Vagina (tissue), 2 donors: Measurements from ENCODE around the gene SLC39A1.

ENCODE experiments used
- POLR2A ChIP-seq, 2 donors: fragments of 450-650 bp; IDR thresholded peaks; one replicate each; pipeline ENCODE4 v1.6.1; 2017; ENCODE audit warnings: antibody characterized with exemption in 2 of 2, mild to moderate bottlenecking in 2 of 2, moderate library complexity in 2 of 2
- POLR2AphosphoS5 ChIP-seq, 2 donors: sonication (generic); formaldehyde crosslinking; IDR thresholded peaks; one replicate each; pipeline ENCODE4 v1.9.0; 2017; ENCODE audit warnings: antibody characterized with exemption in 2 of 2, mild to moderate bottlenecking in 2 of 2, low read depth in 1 of 2; ENCODE audit not compliant: insufficient read depth in 1 of 2
- TF ChIP-seq, protein P1 (sequence below), 3 experiments: fragments of 450-650 bp in 2 of 3; fragments of 200-600 bp in 1 of 3; sonication (generic) in 1 of 3; IDR thresholded peaks; one replicate each; pipeline ENCODE4 v1.5.1; 2017 to 2019; ENCODE audit warnings: antibody characterized with exemption in 3 of 3, mild to moderate bottlenecking in 2 of 3, moderate library complexity in 2 of 3

- TF ChIP-seq POLR2A (IDR thresholded peaks at IDR 0.05) (peak in 1 of 2 donors; percentile 28), POLR2AphosphoS5 (IDR thresholded peaks at IDR 0.05; ENCODE audit: insufficient read depth in 1 of 2, low read depth in 1 of 2) (no peak)
- TF ChIP-seq, protein P1, sequence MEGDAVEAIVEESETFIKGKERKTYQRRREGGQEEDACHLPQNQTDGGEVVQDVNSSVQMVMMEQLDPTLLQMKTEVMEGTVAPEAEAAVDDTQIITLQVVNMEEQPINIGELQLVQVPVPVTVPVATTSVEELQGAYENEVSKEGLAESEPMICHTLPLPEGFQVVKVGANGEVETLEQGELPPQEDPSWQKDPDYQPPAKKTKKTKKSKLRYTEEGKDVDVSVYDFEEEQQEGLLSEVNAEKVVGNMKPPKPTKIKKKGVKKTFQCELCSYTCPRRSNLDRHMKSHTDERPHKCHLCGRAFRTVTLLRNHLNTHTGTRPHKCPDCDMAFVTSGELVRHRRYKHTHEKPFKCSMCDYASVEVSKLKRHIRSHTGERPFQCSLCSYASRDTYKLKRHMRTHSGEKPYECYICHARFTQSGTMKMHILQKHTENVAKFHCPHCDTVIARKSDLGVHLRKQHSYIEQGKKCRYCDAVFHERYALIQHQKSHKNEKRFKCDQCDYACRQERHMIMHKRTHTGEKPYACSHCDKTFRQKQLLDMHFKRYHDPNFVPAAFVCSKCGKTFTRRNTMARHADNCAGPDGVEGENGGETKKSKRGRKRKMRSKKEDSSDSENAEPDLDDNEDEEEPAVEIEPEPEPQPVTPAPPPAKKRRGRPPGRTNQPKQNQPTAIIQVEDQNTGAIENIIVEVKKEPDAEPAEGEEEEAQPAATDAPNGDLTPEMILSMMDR (IDR thresholded peaks at IDR 0.05) = no peak
These were observed 18.1 kb downstream of the SLC39A1 start for GRCh38 chr1:153945131-153945794.
